ENCODE measurements around the gene PAK4. TPM values are rescaled to one million over a fixed set of nuclear protein-coding genes. Genes with fewer than 3 reads are reported as not detected.

The PAK4 gene
- total RNA-seq, 1 donor from 2014 or later = 19.4 TPM

DNA sequence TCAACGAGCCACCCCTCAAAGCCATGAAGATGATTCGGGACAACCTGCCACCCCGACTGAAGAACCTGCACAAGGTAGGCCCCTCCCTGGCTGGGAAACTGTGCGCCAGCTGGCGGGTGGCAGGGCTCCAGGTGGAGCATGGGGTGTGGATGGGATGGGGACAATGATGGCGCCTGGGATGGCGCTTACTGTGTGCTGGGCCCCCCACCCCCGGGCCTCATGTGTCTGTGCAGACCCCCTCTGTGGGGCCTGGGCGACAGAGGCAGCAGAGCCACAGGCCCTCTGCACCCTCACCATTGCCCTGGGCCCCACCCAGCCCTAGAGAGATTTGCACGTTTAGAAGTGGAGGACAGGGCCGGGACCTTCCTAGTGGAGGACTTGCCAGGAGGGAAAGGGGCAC, 52.1 kb downstream of the PAK4 start:
- no peak overlapping the region for H3K27ac ChIP-seq
- no peak overlapping the region for H3K4me3 ChIP-seq
- TF ChIP-seq POLR2AphosphoS5 (IDR thresholded peaks at IDR 0.05; ENCODE audit: insufficient read depth in 1 of 2, low read depth in 1 of 2) = no peak
- no peak for TF ChIP-seq POLR2A (IDR thresholded peaks at IDR 0.05)
- TF ChIP-seq CTCF (IDR thresholded peaks at IDR 0.05) = no peak
- no peaks in the 10 kb centered on the region for H3K9me3 ChIP-seq
- no peaks in the 10 kb centered on the region for H3K27me3 ChIP-seq
- intact Hi-C loops (cut with DNase I) = no loop called here
- H3K4me1 ChIP-seq = no peaks in the 10 kb centered on the region
- peaks cover 0 to 56% of the 10 kb centered on the region in 2 donors for H3K36me3 ChIP-seq
- no peak for DNase-seq (ENCODE audit: extremely low spot score in 2 of 2)

DNA sequence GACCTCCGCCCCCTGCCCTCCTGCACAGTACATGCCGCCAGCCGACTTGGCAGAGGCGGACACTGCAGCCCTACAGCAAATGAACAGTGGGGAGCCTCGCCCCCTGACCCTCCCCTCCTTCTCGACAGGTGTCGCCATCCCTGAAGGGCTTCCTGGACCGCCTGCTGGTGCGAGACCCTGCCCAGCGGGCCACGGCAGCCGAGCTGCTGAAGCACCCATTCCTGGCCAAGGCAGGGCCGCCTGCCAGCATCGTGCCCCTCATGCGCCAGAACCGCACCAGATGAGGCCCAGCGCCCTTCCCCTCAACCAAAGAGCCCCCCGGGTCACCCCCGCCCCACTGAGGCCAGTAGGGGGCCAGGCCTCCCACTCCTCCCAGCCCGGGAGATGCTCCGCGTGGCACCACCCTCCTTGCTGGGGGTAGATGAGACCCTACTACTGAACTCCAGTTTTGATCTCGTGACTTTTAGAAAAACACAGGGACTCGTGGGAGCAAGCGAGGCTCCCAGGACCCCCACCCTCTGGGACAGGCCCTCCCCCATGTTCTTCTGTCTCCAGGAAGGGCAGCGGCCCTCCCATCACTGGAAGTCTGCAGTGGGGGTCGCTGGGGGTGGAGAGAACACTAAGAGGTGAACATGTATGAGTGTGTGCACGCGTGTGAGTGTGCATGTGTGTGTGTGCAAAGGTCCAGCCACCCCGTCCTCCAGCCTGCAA, 52.9 kb downstream of the PAK4 start:
- H3K4me3 ChIP-seq = no peak overlapping the region
- no peaks in the 10 kb centered on the region for H3K4me1 ChIP-seq
- H3K9me3 ChIP-seq = no peaks in the 10 kb centered on the region
- H3K36me3 ChIP-seq = peaks cover 0 to 49% of the 10 kb centered on the region in 2 donors
- no peak for DNase-seq (ENCODE audit: extremely low spot score in 2 of 2)
- no peak overlapping the region for H3K27ac ChIP-seq
- intact Hi-C loops (cut with DNase I) = no loop called here
- TF ChIP-seq POLR2AphosphoS5 (IDR thresholded peaks at IDR 0.05; ENCODE audit: insufficient read depth in 1 of 2, low read depth in 1 of 2) = no peak
- no peak for TF ChIP-seq CTCF (IDR thresholded peaks at IDR 0.05)
- no peaks in the 10 kb centered on the region for H3K27me3 ChIP-seq

DNA sequence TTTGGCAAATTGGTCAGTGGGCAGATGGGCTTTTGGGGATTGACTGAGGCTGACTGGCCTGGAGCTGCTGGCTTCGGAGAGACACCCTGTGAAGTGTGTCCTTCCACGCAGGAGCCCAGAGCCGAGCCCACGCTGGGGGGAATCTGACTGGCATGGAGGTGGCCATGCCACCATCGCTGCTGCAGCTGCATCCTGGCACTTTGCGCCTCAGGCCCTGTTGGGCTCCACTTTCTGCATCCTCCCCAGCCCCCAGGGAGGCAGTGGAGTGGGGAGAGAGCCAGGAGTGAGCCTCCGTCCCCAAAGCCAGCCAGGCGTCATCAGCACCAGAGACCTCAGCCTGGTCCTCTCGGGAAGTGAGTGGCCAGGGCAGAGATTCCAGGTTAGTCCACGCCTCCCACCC, 54.2 kb downstream of the PAK4 start:
- peaks cover 0 to 37% of the 10 kb centered on the region in 2 donors for H3K36me3 ChIP-seq
- no peaks in the 10 kb centered on the region for H3K9me3 ChIP-seq
- no peak for DNase-seq (ENCODE audit: extremely low spot score in 2 of 2)
- TF ChIP-seq CTCF (IDR thresholded peaks at IDR 0.05) = no peak
- no peak for TF ChIP-seq POLR2AphosphoS5 (IDR thresholded peaks at IDR 0.05; ENCODE audit: insufficient read depth in 1 of 2, low read depth in 1 of 2)
- TF ChIP-seq POLR2A (IDR thresholded peaks at IDR 0.05) = no peak
- no peaks in the 10 kb centered on the region for H3K27me3 ChIP-seq
- H3K27ac ChIP-seq = no peak overlapping the region
- H3K4me3 ChIP-seq = no peak overlapping the region
- intact Hi-C loops (cut with DNase I) = loop anchor here (5.0 kb wide), 1 partner anchor 57 kb away; no protein-coding TSS in a partner anchor
- no peaks in the 10 kb centered on the region for H3K4me1 ChIP-seq

GRCh38 chr19:39180749-39181148, 55.2 kb downstream of the PAK4 start:
- no peak overlapping the region for H3K27ac ChIP-seq
- no peak overlapping the region for H3K4me3 ChIP-seq
- H3K4me1 ChIP-seq = no peaks in the 10 kb centered on the region
- intact Hi-C loops (cut with DNase I) = loop anchor here (5.0 kb wide), 1 partner anchor 58 kb away; no protein-coding TSS in a partner anchor
- H3K9me3 ChIP-seq = no peaks in the 10 kb centered on the region
- H3K27me3 ChIP-seq = no peaks in the 10 kb centered on the region
- H3K36me3 ChIP-seq = peaks cover 0 to 28% of the 10 kb centered on the region in 2 donors
- no peak for DNase-seq (ENCODE audit: extremely low spot score in 2 of 2)
- TF ChIP-seq POLR2AphosphoS5 (IDR thresholded peaks at IDR 0.05; ENCODE audit: insufficient read depth in 1 of 2, low read depth in 1 of 2) (no peak), POLR2A (IDR thresholded peaks at IDR 0.05) (no peak)

DNA sequence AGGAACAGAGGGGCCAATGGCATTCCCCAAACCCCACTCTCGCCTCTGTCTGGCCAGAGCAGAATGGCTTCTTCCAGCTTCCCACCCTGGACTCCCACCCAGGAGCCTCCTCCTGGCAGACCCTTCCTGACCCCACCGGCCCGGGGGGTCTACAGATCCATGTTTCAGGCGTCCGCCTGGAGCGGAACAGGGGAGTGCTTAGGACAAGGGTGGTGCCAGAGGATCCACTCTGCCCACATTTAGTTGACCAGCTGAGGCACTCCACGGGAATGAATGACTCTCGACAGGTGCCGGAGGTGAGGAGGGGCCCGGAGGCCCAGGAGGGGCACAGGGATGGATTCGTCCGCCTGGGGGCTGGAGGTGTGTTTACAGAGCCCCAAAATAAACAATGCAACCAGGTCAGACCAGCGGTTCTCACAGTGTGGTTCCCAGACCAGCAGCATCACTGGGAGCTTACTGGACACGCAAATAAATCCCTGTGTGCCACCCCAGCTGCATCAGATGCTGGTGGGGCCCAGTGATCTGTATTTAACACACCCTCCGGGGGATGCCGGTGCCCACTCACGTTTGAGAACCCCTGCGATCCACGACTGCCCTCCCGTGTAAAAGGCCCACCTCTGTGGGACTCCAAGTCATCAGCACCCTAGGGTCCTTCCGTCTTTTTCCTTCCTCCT, 56.1 kb downstream of the PAK4 start:
- Histone ChIP-seq H3K4me3 (no peak overlapping the region), H3K4me1 (no peaks in the 10 kb centered on the region), H3K9me3 (no peaks in the 10 kb centered on the region), H3K36me3 (peaks cover 0 to 22% of the 10 kb centered on the region in 2 donors), H3K27me3 (no peaks in the 10 kb centered on the region), H3K27ac (no peak overlapping the region)
- no peak for DNase-seq (ENCODE audit: extremely low spot score in 2 of 2)
- TF ChIP-seq CTCF (IDR thresholded peaks at IDR 0.05) (no peak), POLR2AphosphoS5 (IDR thresholded peaks at IDR 0.05; ENCODE audit: insufficient read depth in 1 of 2, low read depth in 1 of 2) (no peak), POLR2A (IDR thresholded peaks at IDR 0.05) (no peak)
- intact Hi-C loops (cut with DNase I) = loop anchor here (5.0 kb wide), 1 partner anchor 59 kb away; no protein-coding TSS in a partner anchor

All from vagina (tissue), 2 donors.